ENCODE results near the gene GUK1.

GRCh38 chr1:228101994-228102790 is 37.9 kb upstream of the GUK1 start:
- TF ChIP-seq, protein P1, sequence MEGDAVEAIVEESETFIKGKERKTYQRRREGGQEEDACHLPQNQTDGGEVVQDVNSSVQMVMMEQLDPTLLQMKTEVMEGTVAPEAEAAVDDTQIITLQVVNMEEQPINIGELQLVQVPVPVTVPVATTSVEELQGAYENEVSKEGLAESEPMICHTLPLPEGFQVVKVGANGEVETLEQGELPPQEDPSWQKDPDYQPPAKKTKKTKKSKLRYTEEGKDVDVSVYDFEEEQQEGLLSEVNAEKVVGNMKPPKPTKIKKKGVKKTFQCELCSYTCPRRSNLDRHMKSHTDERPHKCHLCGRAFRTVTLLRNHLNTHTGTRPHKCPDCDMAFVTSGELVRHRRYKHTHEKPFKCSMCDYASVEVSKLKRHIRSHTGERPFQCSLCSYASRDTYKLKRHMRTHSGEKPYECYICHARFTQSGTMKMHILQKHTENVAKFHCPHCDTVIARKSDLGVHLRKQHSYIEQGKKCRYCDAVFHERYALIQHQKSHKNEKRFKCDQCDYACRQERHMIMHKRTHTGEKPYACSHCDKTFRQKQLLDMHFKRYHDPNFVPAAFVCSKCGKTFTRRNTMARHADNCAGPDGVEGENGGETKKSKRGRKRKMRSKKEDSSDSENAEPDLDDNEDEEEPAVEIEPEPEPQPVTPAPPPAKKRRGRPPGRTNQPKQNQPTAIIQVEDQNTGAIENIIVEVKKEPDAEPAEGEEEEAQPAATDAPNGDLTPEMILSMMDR (conservative IDR thresholded peaks at IDR 0.05; ENCODE audit: low read depth, low read length), result peak; percentile 57
- TF ChIP-seq EZH2 (IDR thresholded peaks at IDR 0.05; ENCODE audit: low read length, unreplicated experiment) (no peak), EZH2phosphoT487 (IDR thresholded peaks at IDR 0.05; ENCODE audit: borderline replicate concordance, low read length) (no peak)

All from PC-3 (cell line).